Gastroesophageal sphincter (tissue), 4 donors: ENCODE measurements around the gene LEAP2. TPM values are rescaled to one million over a fixed set of nuclear protein-coding genes. Genes with fewer than 3 reads are reported as not detected.

Experiments used
- ATAC-seq: fragments of 150-250 bp; one replicate; pipeline ENCODE4 v1.9.1; 2016; ENCODE audit warnings: mild to moderate bottlenecking, moderate library complexity
- H3K27ac ChIP-seq, 4 donors: fragments of 200-600 bp; sonication (generic) in 3 of 4; 1 replicate in 3 of 4; 2 replicates in 1 of 4; pipeline ENCODE4 v1.5.1; 2016 to 2019
- H3K27me3 ChIP-seq: fragments of 200-600 bp; sonication (generic); one replicate; pipeline ENCODE4 v1.5.1; 2019
- H3K36me3 ChIP-seq, 2 donors: fragments of 200-600 bp; sonication (generic); one replicate each; pipeline ENCODE4 v1.5.1; 2019; ENCODE audit warnings: control low read depth in 1 of 2
- H3K4me1 ChIP-seq, 3 donors: fragments of 200-600 bp; sonication (generic); 1 replicate in 2 of 3; 2 replicates in 1 of 3; pipeline ENCODE4 v1.5.1; 2016 to 2019; ENCODE audit warnings: control low read depth in 2 of 3
- H3K4me3 ChIP-seq, 2 donors: fragments of 200-600 bp; sonication (generic); one replicate each; pipeline ENCODE4 v1.5.1; 2019; ENCODE audit warnings: mild to moderate bottlenecking in 1 of 2, moderate library complexity in 1 of 2
- H3K9me3 ChIP-seq, 3 donors: fragments of 200-600 bp; sonication (generic); one replicate each; pipeline ENCODE4 v1.5.1; 2017 to 2019; ENCODE audit warnings: control low read depth in 2 of 3
- CTCF ChIP-seq, 4 experiments: fragments of 200-600 bp in 2 of 4; fragments of 450-650 bp in 2 of 4; sonication (generic) in 1 of 4; IDR thresholded peaks; one replicate each; pipeline ENCODE4 v1.5.1; 2017 to 2019; ENCODE audit warnings: antibody characterized with exemption in 4 of 4, mild to moderate bottlenecking in 2 of 4, moderate library complexity in 2 of 4
- EP300 ChIP-seq: sonication (generic); formaldehyde crosslinking; IDR thresholded peaks from one replicate; pipeline ENCODE4 v1.6.1; 2017; ENCODE audit warnings: antibody characterized with exemption, mild to moderate bottlenecking
- POLR2A ChIP-seq, 2 donors: fragments of 450-650 bp; IDR thresholded peaks; one replicate each; pipeline ENCODE4 v1.6.1; 2017; ENCODE audit warnings: antibody characterized with exemption in 2 of 2, mild to moderate bottlenecking in 2 of 2, moderate library complexity in 1 of 2
- POLR2AphosphoS5 ChIP-seq: sonication (generic); formaldehyde crosslinking; IDR thresholded peaks from one replicate; pipeline ENCODE4 v1.6.1; 2017; ENCODE audit warnings: antibody characterized with exemption
- WGBS, 2 donors: methylation state at CpG; one replicate each; pipeline ENCODE4 v1.1.5; 2018; ENCODE audit warnings: low coverage in 1 of 2; 5-methylcytosine and 5-hydroxymethylcytosine counted together
- total RNA-seq, 4 donors: library from RNA; depleted of rRNA; stranded (reverse); fragments of >200 nt; gene quantifications; one replicate each; pipeline ENCODE4 v1.1.0, GENCODE V29; 2016

The LEAP2 gene
- total RNA-seq, 4 donors from 2014 or later, result 0.12 to 1.9 (median 0.74) TPM

- H3K27ac ChIP-seq, result no peak overlapping the region
- H3K9me3 ChIP-seq, result no peaks in the 10 kb centered on the region
- H3K4me1 ChIP-seq, result peaks cover 0 to 14% (median 6%) of the 10 kb centered on the region in 3 donors
- no peaks in the 10 kb centered on the region for H3K36me3 ChIP-seq
- H3K27me3 ChIP-seq, result no peaks in the 10 kb centered on the region
- WGBS, 2 donors, result 63 to 75% methylated on average over 2 of the region's 2 CpGs
- no peak overlapping the region for H3K4me3 ChIP-seq
- TF ChIP-seq POLR2A (IDR thresholded peaks at IDR 0.05), result no peak
- TF ChIP-seq CTCF (IDR thresholded peaks at IDR 0.05), result no peak
- no peak for TF ChIP-seq EP300
- TF ChIP-seq POLR2AphosphoS5, result no peak
- ATAC-seq, result no peak
Measured at GRCh38 chr5:132837868-132838267, 35.6 kb upstream of the LEAP2 start.

- H3K9me3 ChIP-seq, result no peaks in the 10 kb centered on the region
- peaks cover 0 to 14% (median 6%) of the 10 kb centered on the region in 3 donors for H3K4me1 ChIP-seq
- H3K36me3 ChIP-seq, result no peaks in the 10 kb centered on the region
- ATAC-seq, result no peak
- TF ChIP-seq POLR2AphosphoS5 (no peak), EP300 (no peak), POLR2A (IDR thresholded peaks at IDR 0.05) (no peak), CTCF (IDR thresholded peaks at IDR 0.05) (no peak)
- peak overlapping the region in 2 of 4 donors; percentile 76 to 81 for H3K27ac ChIP-seq
- H3K27me3 ChIP-seq, result no peaks in the 10 kb centered on the region
- WGBS, 2 donors, result 80% methylated on average over 3 of the region's 3 CpGs; no CpG with 5 or more reads in 1 of the 2 donors
- no peak overlapping the region for H3K4me3 ChIP-seq
Measured at GRCh38 chr5:132838516-132839282, 34.8 kb upstream of the LEAP2 start.

GRCh38 chr5:132839426-132840301, 33.8 kb upstream of the LEAP2 start:
- Histone ChIP-seq H3K4me1 (peaks cover 0 to 14% (median 6%) of the 10 kb centered on the region in 3 donors), H3K4me3 (no peak overlapping the region), H3K36me3 (no peaks in the 10 kb centered on the region), H3K27me3 (no peaks in the 10 kb centered on the region), H3K9me3 (no peaks in the 10 kb centered on the region), H3K27ac (peak overlapping the region in 3 of 4 donors; percentile 76 to 81 (median 77))
- peak; percentile 48 for ATAC-seq
- WGBS, 2 donors, result 59 to 63% methylated on average over 2 to 8 of the region's 8 CpGs
- TF ChIP-seq POLR2AphosphoS5 (no peak), POLR2A (IDR thresholded peaks at IDR 0.05) (no peak), EP300 (no peak), CTCF (IDR thresholded peaks at IDR 0.05) (no peak)

GRCh38 chr5:132840313-132840712, 33.2 kb upstream of the LEAP2 start:
- no peak for TF ChIP-seq POLR2A (IDR thresholded peaks at IDR 0.05)
- TF ChIP-seq EP300, result no peak
- no peak for TF ChIP-seq POLR2AphosphoS5
- TF ChIP-seq CTCF (IDR thresholded peaks at IDR 0.05), result no peak
- 50 to 67% methylated on average over 2 to 3 of the region's 3 CpGs for WGBS, 2 donors
- no peak for ATAC-seq
- H3K4me1 ChIP-seq, result peaks cover 0 to 14% (median 6%) of the 10 kb centered on the region in 3 donors
- H3K4me3 ChIP-seq, result no peak overlapping the region
- no peaks in the 10 kb centered on the region for H3K9me3 ChIP-seq
- H3K27ac ChIP-seq, result peak overlapping the region in 3 of 4 donors; percentile 76 to 81 (median 77)
- no peaks in the 10 kb centered on the region for H3K36me3 ChIP-seq
- H3K27me3 ChIP-seq, result no peaks in the 10 kb centered on the region
